IPS DF 6.9 (cell line): ENCODE measurements around the gene BAIAP2L1.

ENCODE experiments used
- DNase-seq: peaks from one replicate; pipeline ENCODE4 v3.0.0-alpha.2; 2013; ENCODE audit warnings: low read depth, low spot score
- H3K27ac ChIP-seq: one replicate; pipeline ENCODE4 v1.5.1; 2013; ENCODE audit warnings: low read length, control low read depth
- H3K27me3 ChIP-seq: 2 replicates; pipeline ENCODE4 v1.6.1; 2013; ENCODE audit warnings: mild to moderate bottlenecking, low read length; ENCODE audit not compliant: control insufficient read depth, insufficient read depth
- H3K36me3 ChIP-seq: 2 replicates; pipeline ENCODE4 v1.6.1; 2013; ENCODE audit warnings: low read length; ENCODE audit not compliant: control insufficient read depth, insufficient read depth
- H3K4me1 ChIP-seq: 2 replicates; pipeline ENCODE4 v1.6.1; 2013; ENCODE audit warnings: low read length; ENCODE audit not compliant: control insufficient read depth, insufficient read depth
- H3K4me3 ChIP-seq: 2 replicates; pipeline ENCODE4 v1.5.1; 2013; ENCODE audit warnings: mild to moderate bottlenecking, low read length
- H3K9me3 ChIP-seq: 2 replicates; pipeline ENCODE4 v1.6.1; 2013; ENCODE audit warnings: low read length, inconsistent platforms; ENCODE audit not compliant: control insufficient read depth, insufficient read depth
- WGBS: extraction: QIAGEN DNeasy Blood & Tissue Kit; methylation state at CpG from one replicate; pipeline ENCODE4 v1.1.7; 2013; ENCODE audit warnings: mixed read lengths, missing lambda C conversion rate; ENCODE audit not compliant: insufficient read length, insufficient coverage; 5-methylcytosine and 5-hydroxymethylcytosine counted together

The BAIAP2L1 gene

DNA sequence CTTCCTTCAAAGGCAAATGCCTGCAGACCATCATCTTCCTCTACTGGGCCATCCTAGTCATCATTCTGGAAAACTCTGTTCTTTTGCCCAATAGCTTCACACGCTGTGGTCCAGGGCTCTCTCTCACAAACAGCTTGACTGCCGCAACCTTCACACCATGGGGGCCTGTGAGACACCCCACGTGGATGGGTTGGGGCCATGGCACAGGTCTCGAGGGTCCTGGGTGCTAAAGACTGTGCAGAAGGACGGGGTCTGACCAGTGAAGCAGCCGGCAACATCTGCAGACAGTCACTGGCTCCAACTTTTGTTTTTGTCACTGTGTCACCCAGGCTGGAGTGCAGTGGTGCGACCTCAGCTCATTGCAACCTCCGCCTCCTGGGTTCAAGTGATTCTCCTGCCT is 91.3 kb downstream of the BAIAP2L1 start:
- H3K36me3 ChIP-seq: peaks cover 12% of the 10 kb centered on the region
- no CpG with 5 or more reads among the region's 8 CpGs for WGBS
- DNase-seq: no peak
- no peaks in the 10 kb centered on the region for H3K27me3 ChIP-seq
- no peak overlapping the region for H3K27ac ChIP-seq
- no peak overlapping the region for H3K4me3 ChIP-seq
- H3K9me3 ChIP-seq: no peaks in the 10 kb centered on the region
- no peaks in the 10 kb centered on the region for H3K4me1 ChIP-seq

GRCh38 chr7:98307971-98308466 is 92.9 kb downstream of the BAIAP2L1 start:
- H3K27ac ChIP-seq: no peak overlapping the region
- no CpG with 5 or more reads among the region's 14 CpGs for WGBS
- H3K36me3 ChIP-seq: peaks cover 15% of the 10 kb centered on the region
- H3K9me3 ChIP-seq: no peaks in the 10 kb centered on the region
- no peak for DNase-seq
- no peaks in the 10 kb centered on the region for H3K27me3 ChIP-seq
- no peaks in the 10 kb centered on the region for H3K4me1 ChIP-seq
- no peak overlapping the region for H3K4me3 ChIP-seq

DNA sequence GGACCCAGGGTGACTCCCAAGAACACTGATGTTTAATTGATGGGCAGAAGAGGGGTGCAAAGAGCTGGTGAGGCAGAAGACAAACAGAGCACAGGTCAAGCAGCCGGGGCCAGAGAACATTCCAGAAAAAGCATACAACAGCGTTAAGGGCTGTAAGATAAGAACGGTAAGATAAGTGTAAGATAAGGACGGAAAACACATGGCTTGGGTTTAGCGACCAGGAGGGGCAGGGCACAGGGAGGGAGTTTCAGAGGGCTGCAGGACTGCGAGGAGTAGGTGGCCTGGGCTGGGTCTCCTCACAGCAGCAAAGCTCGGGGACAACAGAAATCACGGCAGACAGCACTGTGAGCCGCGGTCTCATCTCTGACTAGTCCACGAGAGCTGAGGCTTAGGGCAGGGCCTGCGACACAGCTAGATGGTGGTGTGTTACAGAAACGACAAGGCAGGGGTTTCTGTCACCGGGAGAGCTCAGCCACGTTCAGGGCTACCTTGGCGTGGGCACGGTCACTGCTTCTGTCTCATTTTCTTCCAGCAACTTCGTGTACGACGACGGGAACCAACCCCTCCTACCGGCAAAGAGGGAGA is 94.8 kb downstream of the BAIAP2L1 start:
- peaks cover 16% of the 10 kb centered on the region for H3K36me3 ChIP-seq
- WGBS: no CpG with 5 or more reads among the region's 22 CpGs
- no peak overlapping the region for H3K27ac ChIP-seq
- no peaks in the 10 kb centered on the region for H3K9me3 ChIP-seq
- no peak for DNase-seq
- no peaks in the 10 kb centered on the region for H3K4me1 ChIP-seq
- H3K27me3 ChIP-seq: no peaks in the 10 kb centered on the region
- no peak overlapping the region for H3K4me3 ChIP-seq

DNA sequence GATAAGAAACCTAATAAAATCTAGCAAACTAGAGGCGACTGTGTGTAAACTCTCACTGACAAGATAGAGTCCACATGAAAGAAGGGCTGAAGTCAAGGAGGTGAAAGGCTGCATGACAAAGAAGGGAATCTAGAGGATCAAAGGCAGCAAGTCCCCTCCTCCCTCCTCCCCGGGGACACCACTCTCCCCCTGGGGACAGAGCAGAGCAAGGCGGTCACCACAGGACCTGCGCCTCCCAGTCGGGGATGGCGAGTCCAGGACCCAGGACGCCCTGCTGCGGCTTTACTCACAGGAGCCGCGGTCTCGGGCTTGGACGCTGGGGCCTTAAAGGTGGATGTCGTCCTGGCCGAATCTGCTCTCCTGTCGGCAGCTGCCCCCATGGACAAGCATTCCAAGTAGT is 97.0 kb downstream of the BAIAP2L1 start:
- no peak for DNase-seq
- Histone ChIP-seq H3K4me1 (no peaks in the 10 kb centered on the region), H3K27ac (no peak overlapping the region), H3K9me3 (no peaks in the 10 kb centered on the region), H3K27me3 (no peaks in the 10 kb centered on the region), H3K4me3 (no peak overlapping the region), H3K36me3 (peaks cover 27% of the 10 kb centered on the region)
- no CpG with 5 or more reads among the region's 15 CpGs for WGBS

- Histone ChIP-seq H3K36me3 (peaks cover 27% of the 10 kb centered on the region), H3K4me3 (no peak overlapping the region), H3K4me1 (no peaks in the 10 kb centered on the region), H3K27ac (no peak overlapping the region), H3K9me3 (no peaks in the 10 kb centered on the region), H3K27me3 (no peaks in the 10 kb centered on the region)
- no CpG with 5 or more reads among the region's 19 CpGs for WGBS
- no peak for DNase-seq
These were observed 97.6 kb downstream of the BAIAP2L1 start for GRCh38 chr7:98303176-98303865.

- H3K27ac ChIP-seq: no peak overlapping the region
- H3K36me3 ChIP-seq: peaks cover 22% of the 10 kb centered on the region
These were observed 99.0 kb downstream of the BAIAP2L1 start for GRCh38 chr7:98301693-98302470.

GRCh38 chr7:98300595-98301372 is 100.1 kb downstream of the BAIAP2L1 start:
- no CpG with 5 or more reads among the region's 26 CpGs for WGBS
- Histone ChIP-seq H3K27ac (no peak overlapping the region), H3K9me3 (no peaks in the 10 kb centered on the region), H3K4me3 (no peak overlapping the region), H3K4me1 (no peaks in the 10 kb centered on the region), H3K27me3 (no peaks in the 10 kb centered on the region), H3K36me3 (peaks cover 18% of the 10 kb centered on the region)
- no peak for DNase-seq

More at GRCh38 chr7:98301693-98302470, 99.0 kb downstream of the BAIAP2L1 start:
- H3K9me3 ChIP-seq: no peaks in the 10 kb centered on the region
- H3K27me3 ChIP-seq: no peaks in the 10 kb centered on the region
- DNase-seq: no peak
- no CpG with 5 or more reads among the region's 22 CpGs for WGBS
- no peak overlapping the region for H3K4me3 ChIP-seq
- H3K4me1 ChIP-seq: no peaks in the 10 kb centered on the region

DNA sequence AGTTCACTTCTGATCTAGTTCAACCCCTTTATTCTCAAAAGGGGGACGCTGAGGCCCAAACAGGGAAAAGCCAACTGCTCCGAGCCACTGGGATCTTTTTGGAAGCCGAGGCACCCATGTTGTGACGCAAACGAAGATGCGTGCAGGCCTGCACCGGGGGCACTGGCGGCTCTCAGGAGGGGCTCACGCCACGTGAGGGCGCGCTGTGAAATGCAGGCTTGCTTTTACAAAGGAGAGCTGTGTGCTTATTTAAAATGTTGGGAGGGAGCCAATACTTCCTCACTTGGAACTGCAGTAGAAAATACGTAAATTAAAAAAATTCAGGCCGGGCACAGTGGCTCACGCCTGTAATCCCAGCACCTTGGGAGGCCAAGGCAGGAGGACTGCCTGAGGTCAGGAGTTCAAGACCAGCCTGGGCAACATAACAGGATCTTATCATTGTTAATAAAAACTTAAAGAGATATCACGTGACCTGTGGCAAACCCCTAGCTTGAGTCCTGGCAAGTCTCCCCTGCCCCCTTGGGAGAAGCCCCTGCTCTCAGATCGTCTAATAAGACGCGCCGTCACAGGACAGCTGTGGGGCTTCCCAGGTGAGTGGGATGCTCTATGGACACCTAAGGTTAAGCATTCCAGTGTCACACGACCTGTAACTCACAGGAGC is 103.1 kb downstream of the BAIAP2L1 start:
- Histone ChIP-seq H3K4me1 (0 out of 2 replicates have a peak, but pooled peaks cover 1% of the 10 kb centered on the region), H3K27ac (no peak overlapping the region), H3K4me3 (no peak overlapping the region), H3K9me3 (no peaks in the 10 kb centered on the region), H3K36me3 (peaks cover 21% of the 10 kb centered on the region), H3K27me3 (no peaks in the 10 kb centered on the region)
- WGBS: no CpG with 5 or more reads among the region's 21 CpGs
- no peak for DNase-seq

GRCh38 chr7:98296833-98297232 is 104.1 kb downstream of the BAIAP2L1 start:
- peaks cover 29% of the 10 kb centered on the region for H3K36me3 ChIP-seq
- no peak overlapping the region for H3K4me3 ChIP-seq
- no CpG with 5 or more reads among the region's 12 CpGs for WGBS
- no peak overlapping the region for H3K27ac ChIP-seq
- H3K27me3 ChIP-seq: no peaks in the 10 kb centered on the region
- H3K9me3 ChIP-seq: no peaks in the 10 kb centered on the region
- DNase-seq: no peak
- H3K4me1 ChIP-seq: 0 out of 2 replicates have a peak, but pooled peaks cover 1% of the 10 kb centered on the region
